Measurements from ENCODE around the gene HSD17B3.

HSD17B3 gene

GRCh38 chr9:96343515-96344360 lies 41.8 kb upstream of the HSD17B3 start:
- Histone ChIP-seq H3K27me3 (replicated peaks; ENCODE audit: control insufficient read depth, insufficient read depth, low read length) (no peaks in the 10 kb centered on the region), H3K4me3 (replicated peaks; ENCODE audit: low read depth, low read length) (no peak overlapping the region), H3K36me3 (ENCODE audit: control insufficient read depth, insufficient read depth, low read length) (no peaks in the 10 kb centered on the region)
- no peak for DNase-seq (ENCODE audit: extremely low read depth, insufficient read length)
- no peak for TF ChIP-seq CTCF (IDR thresholded peaks at IDR 0.05; ENCODE audit: insufficient read depth, low read length, poor library complexity, severe bottlenecking)

DNA sequence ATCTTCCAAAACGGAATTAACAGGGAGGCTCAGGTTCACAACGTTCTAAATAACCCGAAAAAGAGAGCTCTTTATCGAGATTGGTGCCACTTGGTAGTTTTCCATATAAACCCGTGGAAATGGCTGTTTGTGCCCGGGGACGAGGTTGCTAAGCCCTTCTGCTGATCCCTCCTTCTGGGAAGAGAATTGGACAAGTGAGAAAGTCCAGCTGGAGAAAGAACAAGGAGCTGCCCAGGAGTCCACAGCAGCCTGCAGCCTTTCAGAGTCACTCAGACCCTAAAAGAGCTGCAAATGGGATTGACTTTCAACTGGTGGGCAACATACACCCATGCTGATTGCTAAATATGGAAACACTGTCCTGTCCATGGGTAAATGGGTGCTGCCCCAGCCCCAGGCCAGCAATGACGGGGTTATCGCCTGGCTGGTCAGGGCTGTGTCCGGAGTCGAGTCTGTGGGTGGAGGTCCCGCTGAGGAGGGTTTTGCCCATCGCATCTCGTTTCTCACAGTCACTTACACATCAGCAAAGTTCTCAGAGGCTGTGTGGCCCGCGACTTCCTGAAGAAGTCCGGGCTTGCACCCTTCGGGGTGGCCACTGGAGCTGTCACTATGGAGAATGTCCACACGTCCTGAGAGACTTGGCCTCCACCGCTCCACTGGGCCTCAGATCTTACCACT lies 40.7 kb upstream of the HSD17B3 start:
- Histone ChIP-seq H3K4me3 (replicated peaks; ENCODE audit: low read depth, low read length) (no peak overlapping the region), H3K27me3 (replicated peaks; ENCODE audit: control insufficient read depth, insufficient read depth, low read length) (no peaks in the 10 kb centered on the region), H3K36me3 (ENCODE audit: control insufficient read depth, insufficient read depth, low read length) (no peaks in the 10 kb centered on the region)
- no peak for DNase-seq (ENCODE audit: extremely low read depth, insufficient read length)
- no peak for TF ChIP-seq CTCF (IDR thresholded peaks at IDR 0.05; ENCODE audit: insufficient read depth, low read length, poor library complexity, severe bottlenecking)

DNA sequence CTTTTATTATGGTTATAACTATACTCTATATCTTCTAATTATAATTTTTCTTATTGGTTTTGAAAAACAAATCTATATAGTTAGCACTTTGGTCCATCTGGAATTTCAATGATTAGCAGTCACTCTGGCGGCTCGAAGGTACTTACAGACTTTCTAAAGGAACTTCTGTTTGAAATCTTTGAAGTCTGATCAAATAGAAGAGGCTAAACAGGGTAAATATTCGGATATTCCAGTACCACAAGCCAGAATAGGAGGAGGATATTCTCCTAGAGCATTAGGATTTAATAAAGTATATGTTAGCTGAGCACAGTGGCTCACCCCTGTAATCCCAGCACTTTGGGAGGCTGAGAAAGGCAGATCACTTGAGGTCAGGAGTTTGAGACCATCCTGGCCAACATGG lies 38.7 kb upstream of the HSD17B3 start:
- no peak for DNase-seq (ENCODE audit: extremely low read depth, insufficient read length)
- Histone ChIP-seq H3K4me3 (replicated peaks; ENCODE audit: low read depth, low read length) (no peak overlapping the region), H3K36me3 (ENCODE audit: control insufficient read depth, insufficient read depth, low read length) (no peaks in the 10 kb centered on the region), H3K27me3 (replicated peaks; ENCODE audit: control insufficient read depth, insufficient read depth, low read length) (no peaks in the 10 kb centered on the region)
- no peak for TF ChIP-seq CTCF (IDR thresholded peaks at IDR 0.05; ENCODE audit: insufficient read depth, low read length, poor library complexity, severe bottlenecking)

DNA sequence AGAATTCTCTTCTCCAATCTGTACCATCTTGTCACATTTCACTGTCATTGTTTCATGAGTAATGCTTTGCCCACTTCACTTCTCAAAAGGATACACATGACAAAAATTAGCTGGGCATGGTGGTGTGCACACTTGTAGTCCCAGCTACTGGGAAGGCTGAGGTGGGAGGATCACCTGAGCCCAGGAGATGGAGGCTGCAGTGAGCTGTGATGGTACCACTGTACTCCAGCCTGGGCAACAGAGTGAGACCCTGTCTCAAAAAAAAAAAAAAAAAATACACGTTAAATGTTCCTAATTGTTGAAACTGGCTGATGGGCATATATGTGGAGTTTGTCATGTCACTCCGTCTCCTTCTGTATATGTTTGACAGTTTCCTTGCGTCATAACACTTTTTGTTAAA lies 36.3 kb upstream of the HSD17B3 start:
- no peak for TF ChIP-seq CTCF (IDR thresholded peaks at IDR 0.05; ENCODE audit: insufficient read depth, low read length, poor library complexity, severe bottlenecking)
- Histone ChIP-seq H3K4me3 (replicated peaks; ENCODE audit: low read depth, low read length) (no peak overlapping the region), H3K27me3 (replicated peaks; ENCODE audit: control insufficient read depth, insufficient read depth, low read length) (no peaks in the 10 kb centered on the region), H3K36me3 (ENCODE audit: control insufficient read depth, insufficient read depth, low read length) (no peaks in the 10 kb centered on the region)
- no peak for DNase-seq (ENCODE audit: extremely low read depth, insufficient read length)

- DNase-seq (ENCODE audit: extremely low read depth, insufficient read length) = no peak
- TF ChIP-seq CTCF (IDR thresholded peaks at IDR 0.05; ENCODE audit: insufficient read depth, low read length, poor library complexity, severe bottlenecking) = no peak
- no peak overlapping the region for H3K4me3 ChIP-seq (replicated peaks; ENCODE audit: low read depth, low read length)
- no peaks in the 10 kb centered on the region for H3K36me3 ChIP-seq (ENCODE audit: control insufficient read depth, insufficient read depth, low read length)
- no peaks in the 10 kb centered on the region for H3K27me3 ChIP-seq (replicated peaks; ENCODE audit: control insufficient read depth, insufficient read depth, low read length)
Observed at GRCh38 chr9:96333958-96334357, 32.0 kb upstream of the HSD17B3 start.

All from GM06990 (cell line).